Activated naive CD4-positive, alpha-beta T cell treated with anti-CD3 and anti-CD28 coated beads for 36 hours (primary cell): ENCODE data around the gene LRRC8C. TPM values are rescaled to one million over a fixed set of nuclear protein-coding genes. Genes with fewer than 3 reads are reported as not detected.

Experiments
- CTCF ChIA-PET: fragments of 350-600 bp; sonication (Branson Sonifier 250); formaldehyde crosslinking; loops from one replicate; lab custom pipeline; 2021; ENCODE audit warnings: antibody characterized with exemption; lab: Charles Lee
- DNase-seq: peaks from one replicate; pipeline ENCODE4 v3.0.0-alpha.2; 2020
- H3K27ac Mint-ChIP-seq: one replicate; pipeline ENCODE4 v1.8.0; 2021; ENCODE audit warnings: mild to moderate bottlenecking, mixed read lengths
- H3K27me3 Mint-ChIP-seq: one replicate; pipeline ENCODE4 v1.8.0; 2021; ENCODE audit warnings: low read depth, mixed read lengths
- H3K36me3 Mint-ChIP-seq: one replicate; pipeline ENCODE4 v1.8.0; 2021; ENCODE audit warnings: low read depth, mixed read lengths
- H3K4me1 Mint-ChIP-seq: one replicate; pipeline ENCODE4 v1.8.0; 2021; ENCODE audit warnings: low read depth, mixed read lengths
- H3K4me3 Mint-ChIP-seq: one replicate; pipeline ENCODE4 v1.8.0; 2021; ENCODE audit warnings: mild to moderate bottlenecking, moderate library complexity, mixed read lengths
- H3K9me3 Mint-ChIP-seq: one replicate; pipeline ENCODE4 v1.8.0; 2021; ENCODE audit warnings: mixed read lengths
- intact Hi-C: fragments of 100-400 bp; cut with micrococcal nuclease; formaldehyde crosslinking; loops from one replicate; pipeline ENCODE4 v1.15.1; 2023
- total RNA-seq, 2 experiments: library from RNA; stranded (reverse); gene quantifications; one replicate each; pipeline ENCODE4 v1.2.3, GENCODE V29; 2021

LRRC8C gene
- total RNA-seq, 2 experiments from 2014 or later: 13.6 TPM

DNA sequence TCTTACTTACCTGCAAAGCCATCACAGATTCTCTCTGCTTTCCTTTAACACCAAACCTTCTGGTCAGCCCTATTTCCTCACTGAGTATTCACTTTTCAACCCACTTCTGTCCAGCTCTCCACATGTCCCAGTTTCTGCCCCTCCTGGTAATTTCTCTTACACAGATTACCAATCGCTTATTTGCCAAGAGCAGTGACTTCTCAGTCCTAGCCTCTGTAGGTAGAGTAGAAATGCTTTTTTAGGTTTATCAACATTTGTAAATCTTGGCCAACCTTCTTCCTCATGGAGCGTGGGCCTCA, 33.6 kb upstream of the LRRC8C start:
- no peak overlapping the region for H3K4me3 Mint-ChIP-seq
- intact Hi-C loops: loop anchor here (1.0 kb wide), 2 partner anchors 79 to 116 kb away; no protein-coding TSS in a partner anchor
- no peak for DNase-seq
- peak overlapping the region; percentile 24 for H3K27ac Mint-ChIP-seq
- no peaks in the 10 kb centered on the region for H3K9me3 Mint-ChIP-seq
- CTCF ChIA-PET: interaction anchor here (0.7 to 13.4 kb wide), 13 partner anchors 9 to 303 kb away, joined by 3 to 109 read pairs (median 4); no protein-coding TSS in a partner anchor
- H3K27me3 Mint-ChIP-seq: no peaks in the 10 kb centered on the region
- H3K4me1 Mint-ChIP-seq: peaks cover 87% of the 10 kb centered on the region
- H3K36me3 Mint-ChIP-seq: no peaks in the 10 kb centered on the region

DNA sequence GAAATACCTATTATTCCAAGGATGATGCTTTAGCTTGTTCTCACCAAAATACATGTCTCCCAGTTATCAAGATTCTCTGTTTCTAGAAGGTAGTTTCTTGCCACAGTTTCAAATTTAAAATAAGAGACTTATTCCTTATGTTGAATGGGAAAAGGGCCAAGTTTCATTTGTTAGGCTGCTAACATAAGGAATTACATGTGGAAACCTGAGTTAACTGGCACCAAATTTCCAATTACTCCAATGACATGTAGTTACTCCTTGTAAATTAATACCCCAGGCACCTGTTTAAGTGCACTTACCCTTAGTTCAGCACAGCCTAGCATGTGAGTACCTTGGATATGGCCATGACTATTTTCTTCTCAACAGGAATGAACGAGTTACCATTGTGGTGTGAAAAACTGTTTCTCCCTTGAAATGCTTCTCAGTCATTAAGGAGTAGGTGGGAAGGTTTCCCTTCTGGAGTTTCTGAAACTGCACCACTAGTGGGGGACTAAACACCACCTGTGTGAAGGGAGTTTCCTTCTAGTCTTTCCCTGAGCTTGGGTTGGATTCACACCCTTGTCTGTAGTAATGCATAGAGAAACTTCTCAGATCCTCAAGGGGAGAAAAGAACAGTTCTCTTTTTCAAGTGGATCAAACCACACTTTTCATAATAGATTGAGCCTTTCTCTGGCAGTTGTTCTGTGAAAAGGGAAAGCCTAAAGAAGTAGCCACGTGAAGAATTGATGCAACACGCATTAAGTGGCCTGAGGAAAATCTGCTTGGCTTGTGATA, 32.3 kb upstream of the LRRC8C start:
- H3K27ac Mint-ChIP-seq: no peak overlapping the region
- no peaks in the 10 kb centered on the region for H3K27me3 Mint-ChIP-seq
- no peaks in the 10 kb centered on the region for H3K36me3 Mint-ChIP-seq
- H3K4me1 Mint-ChIP-seq: peaks cover 93% of the 10 kb centered on the region
- H3K9me3 Mint-ChIP-seq: no peaks in the 10 kb centered on the region
- intact Hi-C loops: no loop called here
- DNase-seq: no peak
- CTCF ChIA-PET: interaction anchor here (0.7 to 13.4 kb wide), 12 partner anchors 11 to 192 kb away, joined by 3 to 109 read pairs (median 5); no protein-coding TSS in a partner anchor
- no peak overlapping the region for H3K4me3 Mint-ChIP-seq

DNA sequence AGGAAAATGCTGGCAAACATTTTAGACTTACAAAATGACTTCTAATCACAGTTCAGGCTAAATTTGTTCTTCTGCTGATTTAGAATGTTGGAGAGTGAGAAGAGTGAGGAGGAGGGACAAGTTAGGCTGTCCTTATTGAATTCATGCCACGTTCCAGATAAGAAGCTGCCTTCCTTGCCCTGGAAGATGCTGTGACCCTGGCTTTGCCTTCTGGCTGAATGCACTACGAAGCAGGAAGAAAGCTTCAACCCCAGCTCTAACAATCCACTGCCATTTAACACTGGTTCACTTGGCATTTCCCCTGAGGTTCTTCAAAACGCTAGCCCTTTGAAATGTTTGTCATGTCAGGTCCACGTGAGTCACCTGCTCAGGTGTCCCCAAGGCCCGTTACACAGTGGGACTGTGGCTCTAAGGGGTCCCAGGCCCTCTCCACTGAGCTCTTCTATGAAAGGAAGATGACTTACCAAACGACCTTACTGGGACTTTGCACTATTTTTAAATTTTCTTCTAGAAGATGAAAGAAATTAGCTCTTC, 30.0 kb upstream of the LRRC8C start:
- CTCF ChIA-PET: interaction anchor here (0.5 to 13.4 kb wide), 9 partner anchors 8 to 582 kb away, joined by 3 to 109 read pairs (median 24); no protein-coding TSS in a partner anchor
- no peaks in the 10 kb centered on the region for H3K36me3 Mint-ChIP-seq
- no peaks in the 10 kb centered on the region for H3K27me3 Mint-ChIP-seq
- DNase-seq: peak; percentile 34
- intact Hi-C loops: loop anchor here (1.0 to 2.0 kb wide), 6 partner anchors 8 to 562 kb away; partner anchors contain the start of gene LRRC8B
- H3K4me1 Mint-ChIP-seq: peaks cover 95% of the 10 kb centered on the region
- H3K4me3 Mint-ChIP-seq: no peak overlapping the region
- peak overlapping the region; percentile 90 for H3K27ac Mint-ChIP-seq
- H3K9me3 Mint-ChIP-seq: no peaks in the 10 kb centered on the region

DNA sequence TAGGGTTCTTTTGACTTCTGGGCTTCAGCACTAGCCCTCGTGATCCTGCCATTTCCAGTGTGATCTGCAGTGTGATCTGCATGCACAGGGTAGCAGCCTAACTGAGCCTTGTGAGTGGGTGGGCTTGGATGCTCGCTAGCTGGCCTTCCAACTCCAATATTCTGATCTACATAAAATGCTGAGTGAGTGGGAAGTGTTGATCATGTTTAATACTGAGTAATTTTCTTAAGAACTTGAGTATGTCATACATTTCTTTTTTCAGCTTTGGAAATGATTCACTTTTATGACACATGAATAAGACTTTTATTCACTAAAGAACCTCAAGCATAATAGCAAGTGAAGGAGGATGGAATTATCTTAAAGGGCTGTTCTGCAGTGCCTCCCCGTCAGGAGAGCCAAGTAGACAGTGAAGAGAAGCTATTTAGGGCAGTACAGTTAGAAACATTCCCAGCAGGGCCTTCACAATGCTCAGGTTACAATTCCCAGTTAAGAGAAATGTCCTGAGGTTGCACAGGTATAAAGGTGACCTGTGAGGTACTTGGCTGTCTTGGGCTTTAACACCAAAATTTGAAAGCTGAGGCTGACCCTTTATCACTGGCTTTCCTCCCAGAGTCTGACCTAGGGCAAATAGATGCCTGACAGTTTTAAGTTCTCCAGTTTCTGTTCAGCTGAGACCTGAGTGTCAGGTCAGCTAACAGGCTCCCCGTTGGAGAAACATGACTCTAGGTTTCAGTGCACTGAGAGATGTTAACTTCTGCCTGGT, 29.1 kb upstream of the LRRC8C start:
- Mint-ChIP-seq H3K4me1 (peaks cover 95% of the 10 kb centered on the region), H3K36me3 (no peaks in the 10 kb centered on the region), H3K9me3 (no peaks in the 10 kb centered on the region), H3K4me3 (peak overlapping the region; percentile 17), H3K27ac (peak overlapping the region; percentile 90), H3K27me3 (no peaks in the 10 kb centered on the region)
- DNase-seq: peak; percentile 30
- CTCF ChIA-PET: interaction anchor here (0.5 to 13.4 kb wide), 15 partner anchors 7 to 163 kb away, joined by 3 to 109 read pairs (median 5); no protein-coding TSS in a partner anchor
- intact Hi-C loops: loop anchor here (1.0 to 2.0 kb wide), 6 partner anchors 7 to 563 kb away; partner anchors contain the start of gene LRRC8B

DNA sequence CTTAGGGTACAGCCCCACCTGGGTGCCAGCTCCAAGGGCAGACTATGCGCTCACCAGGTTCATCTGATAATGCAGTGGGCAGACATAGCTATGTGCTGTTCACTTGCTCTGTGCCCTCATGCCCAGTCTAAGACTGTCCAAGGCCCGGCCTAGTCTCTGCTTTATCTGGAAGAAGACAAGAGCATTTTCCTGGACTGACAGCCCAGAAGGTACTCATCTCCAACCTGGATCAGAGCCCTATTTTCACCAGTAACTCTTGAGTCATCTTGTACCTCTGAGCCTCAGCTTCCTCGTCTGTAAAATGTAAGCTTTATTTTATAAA, 28.5 kb upstream of the LRRC8C start:
- peak overlapping the region; percentile 90 for H3K27ac Mint-ChIP-seq
- H3K4me1 Mint-ChIP-seq: peaks cover 95% of the 10 kb centered on the region
- DNase-seq: peak; percentile 33
- H3K27me3 Mint-ChIP-seq: no peaks in the 10 kb centered on the region
- no peak overlapping the region for H3K4me3 Mint-ChIP-seq
- no peaks in the 10 kb centered on the region for H3K36me3 Mint-ChIP-seq
- CTCF ChIA-PET: interaction anchor here (0.5 to 13.4 kb wide), 15 partner anchors 12 to 163 kb away, joined by 3 to 109 read pairs (median 4); no protein-coding TSS in a partner anchor
- intact Hi-C loops: no loop called here
- no peaks in the 10 kb centered on the region for H3K9me3 Mint-ChIP-seq

DNA sequence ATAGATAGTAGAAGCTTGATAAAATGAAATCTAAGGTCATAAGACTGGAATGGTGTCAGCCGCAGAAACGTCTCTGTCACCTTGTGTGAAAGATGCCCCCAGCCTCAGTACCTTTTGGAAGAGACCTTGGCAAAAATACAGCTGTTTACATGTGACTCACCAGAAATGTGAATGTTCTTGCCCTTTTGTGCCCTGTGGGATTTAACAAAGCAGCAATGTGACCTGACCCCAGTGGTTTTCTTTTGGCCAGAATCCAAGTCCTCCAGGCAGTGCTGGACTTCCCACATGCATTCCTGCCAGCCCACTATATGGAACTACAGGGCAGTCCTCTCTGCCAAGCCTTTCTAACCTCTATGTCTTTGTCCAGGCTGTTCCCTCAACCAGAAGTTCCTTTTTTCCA, 27.2 kb upstream of the LRRC8C start:
- CTCF ChIA-PET: interaction anchor here (1.3 to 13.4 kb wide), 6 partner anchors 10 to 120 kb away, joined by 4 to 109 read pairs (median 26); no protein-coding TSS in a partner anchor
- H3K36me3 Mint-ChIP-seq: no peaks in the 10 kb centered on the region
- no peak for DNase-seq
- H3K4me1 Mint-ChIP-seq: peaks cover 95% of the 10 kb centered on the region
- H3K27me3 Mint-ChIP-seq: no peaks in the 10 kb centered on the region
- no peak overlapping the region for H3K27ac Mint-ChIP-seq
- no peaks in the 10 kb centered on the region for H3K9me3 Mint-ChIP-seq
- H3K4me3 Mint-ChIP-seq: no peak overlapping the region
- intact Hi-C loops: loop anchor here (5.0 kb wide), 1 partner anchor 328 kb away; no protein-coding TSS in a partner anchor

DNA sequence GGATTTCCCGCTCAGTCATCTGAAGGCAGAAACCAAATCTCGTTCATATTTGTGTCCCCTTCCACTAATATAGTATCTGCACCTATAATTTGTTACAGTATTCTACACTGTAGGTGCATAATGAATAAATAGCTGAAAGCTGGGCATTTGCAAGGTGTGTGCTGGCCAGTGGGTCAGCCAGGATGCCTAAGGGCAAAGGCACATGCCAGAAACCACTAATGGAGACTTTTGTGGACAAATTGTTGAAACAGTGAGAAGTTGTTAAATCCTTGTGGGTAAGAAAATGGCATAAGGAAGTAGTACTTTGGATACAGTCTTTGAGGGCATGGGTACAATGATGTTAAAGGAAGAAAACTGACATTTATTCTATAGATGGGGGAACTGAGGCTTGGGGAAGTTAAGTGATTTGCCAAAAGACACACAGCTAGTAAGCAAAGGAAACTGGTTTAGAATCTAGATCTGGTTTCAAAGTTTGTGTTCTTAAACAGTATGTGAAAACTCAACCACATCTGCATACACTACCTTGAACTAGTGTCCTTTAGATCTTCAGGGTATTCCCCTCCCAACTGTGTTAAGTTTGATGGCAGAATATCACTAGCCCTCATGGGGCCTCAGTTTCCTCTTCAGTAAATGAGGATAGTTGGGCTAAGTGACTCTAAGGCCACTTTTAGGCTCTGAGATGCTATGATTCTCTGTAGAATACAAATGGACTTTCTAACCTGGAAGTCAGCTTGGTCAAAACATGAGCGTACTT, 26.5 kb upstream of the LRRC8C start:
- DNase-seq: no peak
- no peaks in the 10 kb centered on the region for H3K9me3 Mint-ChIP-seq
- H3K27me3 Mint-ChIP-seq: no peaks in the 10 kb centered on the region

DNA sequence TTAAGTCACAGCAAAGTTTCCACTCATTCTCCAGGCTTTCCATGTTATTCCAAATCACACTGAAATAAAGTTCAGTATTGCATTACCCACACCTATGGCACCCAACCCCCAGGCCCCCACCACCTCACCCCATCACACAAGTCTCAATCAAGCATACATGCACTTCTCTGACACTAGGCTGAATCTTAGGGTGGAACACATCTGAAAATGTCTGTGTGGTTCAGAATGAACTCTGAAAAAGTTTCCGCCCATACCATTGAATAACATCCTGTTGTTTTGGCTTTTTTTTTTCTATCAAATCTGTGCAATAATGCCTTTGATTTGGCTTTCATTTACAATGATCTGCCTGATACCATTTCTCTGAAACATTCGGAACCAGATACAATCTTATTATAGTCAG, 25.8 kb upstream of the LRRC8C start:
- Mint-ChIP-seq H3K27me3 (no peaks in the 10 kb centered on the region), H3K4me3 (peak overlapping the region; percentile 20), H3K4me1 (peaks cover 94% of the 10 kb centered on the region), H3K9me3 (no peaks in the 10 kb centered on the region), H3K27ac (peak overlapping the region; percentile 67), H3K36me3 (no peaks in the 10 kb centered on the region)
- DNase-seq: no peak
- intact Hi-C loops: loop anchor here (5.0 kb wide), 1 partner anchor 330 kb away; no protein-coding TSS in a partner anchor
- CTCF ChIA-PET: interaction anchor here (0.6 to 7.4 kb wide), 8 partner anchors 9 to 150 kb away, joined by 3 to 78 read pairs (median 4); no protein-coding TSS in a partner anchor

More for the DNA sequence above, 26.5 kb upstream of the LRRC8C start:
- no peak overlapping the region for H3K4me3 Mint-ChIP-seq
- intact Hi-C loops: loop anchor here (5.0 kb wide), 1 partner anchor 329 kb away; no protein-coding TSS in a partner anchor
- peak overlapping the region; percentile 67 for H3K27ac Mint-ChIP-seq
- CTCF ChIA-PET: interaction anchor here (0.7 to 7.4 kb wide), 4 partner anchors 10 to 151 kb away, joined by 3 to 78 read pairs (median 6); no protein-coding TSS in a partner anchor
- H3K36me3 Mint-ChIP-seq: no peaks in the 10 kb centered on the region
- peaks cover 95% of the 10 kb centered on the region for H3K4me1 Mint-ChIP-seq

DNA sequence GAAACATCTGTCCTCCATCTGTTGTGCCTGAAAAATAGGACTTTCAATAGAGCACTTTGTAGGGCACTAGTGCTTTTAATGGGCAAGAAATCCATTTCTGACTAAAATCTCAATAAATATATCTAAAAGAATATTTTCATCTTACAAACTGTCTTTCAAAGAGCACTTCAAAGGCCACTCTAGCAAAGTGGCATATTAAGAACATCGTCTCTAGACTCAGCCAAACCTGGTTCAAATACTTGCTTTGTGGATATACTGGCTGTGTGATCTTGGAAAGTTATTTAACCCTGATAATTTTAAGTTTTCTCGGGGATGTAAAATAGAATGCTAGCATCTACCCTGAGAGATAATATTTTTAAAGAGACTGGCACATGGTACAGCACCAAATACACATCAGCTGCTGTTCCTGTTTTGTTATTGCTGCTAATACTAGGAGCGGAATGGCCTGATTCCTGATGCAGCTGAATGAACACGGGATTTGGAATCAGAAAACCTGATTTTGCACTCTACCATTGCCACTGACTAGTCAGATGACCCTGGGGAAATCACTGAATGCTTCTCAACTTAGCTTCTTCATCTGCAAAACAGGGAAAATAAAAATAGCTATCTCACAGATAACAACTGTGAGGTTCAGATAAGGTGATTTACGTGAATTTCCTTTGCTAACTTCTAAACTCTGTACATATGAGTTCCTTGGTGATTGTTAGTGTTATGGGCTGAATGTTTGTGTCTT, 25.2 kb upstream of the LRRC8C start:
- Mint-ChIP-seq H3K4me1 (peaks cover 96% of the 10 kb centered on the region), H3K9me3 (no peaks in the 10 kb centered on the region), H3K36me3 (no peaks in the 10 kb centered on the region), H3K27me3 (no peaks in the 10 kb centered on the region), H3K27ac (peak overlapping the region; percentile 91), H3K4me3 (peak overlapping the region; percentile 56)
- intact Hi-C loops: loop anchor here (1.0 to 5.0 kb wide), 11 partner anchors 25 to 409 kb away; partner anchors contain the start of genes GBP4 and ZNF326
- CTCF ChIA-PET: interaction anchor here (0.6 to 4.5 kb wide), 11 partner anchors 9 to 155 kb away, joined by 3 to 29 read pairs (median 4); no protein-coding TSS in a partner anchor
- no peak for DNase-seq

DNA sequence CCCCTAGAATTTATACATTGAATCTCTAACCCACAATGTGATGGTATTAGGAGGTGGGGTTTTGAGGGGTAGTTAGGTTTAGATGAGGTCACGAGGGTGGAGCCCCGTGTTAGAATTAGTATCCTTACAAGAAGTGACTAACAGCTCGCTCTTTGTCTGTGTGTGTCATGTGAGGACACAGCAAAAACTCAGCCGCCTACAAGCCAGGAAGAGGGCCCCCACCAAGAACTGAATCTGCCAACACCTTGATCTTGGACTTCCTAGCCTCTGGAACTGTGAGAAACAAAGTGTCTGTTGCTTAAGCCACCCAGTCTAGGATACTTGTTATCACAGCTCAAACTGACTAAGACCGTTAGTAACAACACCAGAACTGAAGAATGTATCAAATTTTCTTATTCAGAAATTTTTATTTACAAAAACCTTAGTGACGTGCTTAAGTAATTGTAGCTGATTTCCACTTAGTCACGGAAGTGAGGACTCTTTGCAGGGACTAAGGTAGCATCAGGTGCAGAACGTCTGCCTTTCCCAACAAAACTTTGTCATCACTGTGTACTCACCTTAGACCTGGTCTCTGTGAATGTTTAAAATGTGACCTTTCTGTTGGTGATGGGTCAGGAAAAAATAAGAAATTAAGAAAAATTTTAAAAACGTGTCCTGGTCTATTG, 24.5 kb upstream of the LRRC8C start:
- Mint-ChIP-seq H3K27ac (peak overlapping the region; percentile 91), H3K4me1 (peaks cover 94% of the 10 kb centered on the region), H3K9me3 (no peaks in the 10 kb centered on the region), H3K36me3 (no peaks in the 10 kb centered on the region), H3K27me3 (no peaks in the 10 kb centered on the region), H3K4me3 (peak overlapping the region; percentile 56)
- CTCF ChIA-PET: interaction anchor here (0.5 to 4.5 kb wide), 15 partner anchors 9 to 624 kb away, joined by 3 to 29 read pairs (median 4); no protein-coding TSS in a partner anchor
- intact Hi-C loops: loop anchor here (1.0 to 5.0 kb wide), 11 partner anchors 24 to 410 kb away; partner anchors contain the start of genes GBP4 and ZNF326
- peak; percentile 81 for DNase-seq
